ENCODE measurements around the gene CACNA1G.
A peak's percentile ranks its signal among the peaks of the same experiment; 100 is the strongest.

The CACNA1G gene

GRCh38 chr17:50560185-50560824, at the start of gene CACNA1G:
Gene CACNA1G (plus strand): TSS chr17:50560715. CDS start chr17:50561460, 745 bp downstream.
- DNase-seq = peak; percentile 88

- DNase-seq = no peak
These were observed 49.5 kb upstream of the CACNA1G start for GRCh38 chr17:50511058-50511457.

- no peak for DNase-seq
These were observed 47.0 kb upstream of the CACNA1G start for GRCh38 chr17:50513495-50513894.

- DNase-seq = no peak
These were observed 46.1 kb upstream of the CACNA1G start for GRCh38 chr17:50514388-50514787.

- no peak for DNase-seq
These were observed 45.4 kb upstream of the CACNA1G start for GRCh38 chr17:50514936-50515702.

- DNase-seq = no peak
These were observed 43.5 kb upstream of the CACNA1G start for GRCh38 chr17:50517011-50517410.

- DNase-seq = no peak
These were observed 42.8 kb upstream of the CACNA1G start for GRCh38 chr17:50517504-50518383.

GRCh38 chr17:50518384-50519023, 42.0 kb upstream of the CACNA1G start:
- no peak for DNase-seq

GRCh38 chr17:50519141-50519834, 41.2 kb upstream of the CACNA1G start:
- no peak for DNase-seq

GRCh38 chr17:50520483-50520882, 40.0 kb upstream of the CACNA1G start:
- DNase-seq = no peak

GRCh38 chr17:50521514-50521913, 39.0 kb upstream of the CACNA1G start:
- no peak for DNase-seq

GRCh38 chr17:50522766-50523165, 37.7 kb upstream of the CACNA1G start:
- no peak for DNase-seq

GRCh38 chr17:50523208-50523607, 37.3 kb upstream of the CACNA1G start:
- no peak for DNase-seq

GRCh38 chr17:50524838-50525237, 35.7 kb upstream of the CACNA1G start:
- no peak for DNase-seq

GRCh38 chr17:50527155-50527762, 33.3 kb upstream of the CACNA1G start:
- DNase-seq = no peak

- no peak for DNase-seq
These were observed 32.5 kb upstream of the CACNA1G start for GRCh38 chr17:50527949-50528474.

- no peak for DNase-seq
These were observed 30.7 kb upstream of the CACNA1G start for GRCh38 chr17:50529849-50530248.

- peak; percentile 45 for DNase-seq
These were observed 29.0 kb upstream of the CACNA1G start for GRCh38 chr17:50531428-50532025.

- peak; percentile 65 for DNase-seq
These were observed 28.0 kb upstream of the CACNA1G start, which contains the start of gene EPN3 for GRCh38 chr17:50532452-50533024. Gene EPN3 (plus strand): TSS chr17:50532735. CDS start chr17:50536557, 3,822 bp downstream.

- DNase-seq = no peak
These were observed 27.3 kb upstream of the CACNA1G start for GRCh38 chr17:50533185-50533584.

- peak; percentile 63 for DNase-seq
These were observed 26.8 kb upstream of the CACNA1G start for GRCh38 chr17:50533720-50534148.
